HG02763 (cell line): Measurements from ENCODE around the gene MLN.

ENCODE experiments used
- ATAC-seq: cut with Tn5 transposase; IDR thresholded peaks from one replicate; pipeline ENCODE4 v1.9.1; 2021; ENCODE audit warnings: mild to moderate bottlenecking, moderate library complexity; ENCODE audit not compliant: unreplicated experiment

The MLN gene

GRCh38 chr6:33790379-33790778 is 13.4 kb downstream of the MLN start:
- no peak for ATAC-seq

- no peak for ATAC-seq
Measured at GRCh38 chr6:33789550-33789895, 14.3 kb downstream of the MLN start.

- ATAC-seq = peak; percentile 82
Measured at GRCh38 chr6:33788694-33789549, 14.9 kb downstream of the MLN start, which contains the start of gene LEMD2. TSS of gene LEMD2 (minus strand) at chr6:33789130. CDS start at chr6:33789116, 14 bp downstream.

- peak; percentile 33 for ATAC-seq
Measured at GRCh38 chr6:33787954-33788693, 15.7 kb downstream of the MLN start.

GRCh38 chr6:33787346-33787953 is 16.4 kb downstream of the MLN start:
- no peak for ATAC-seq

GRCh38 chr6:33786736-33787135 is 17.1 kb downstream of the MLN start:
- ATAC-seq = no peak

- ATAC-seq = no peak
Measured at GRCh38 chr6:33785778-33786177, 18.0 kb downstream of the MLN start.

GRCh38 chr6:33784787-33785186 is 19.0 kb downstream of the MLN start:
- ATAC-seq = no peak

- ATAC-seq = no peak
Measured at GRCh38 chr6:33783781-33784520, 19.9 kb downstream of the MLN start.

- ATAC-seq = no peak
Measured at GRCh38 chr6:33782561-33782960, 21.2 kb downstream of the MLN start.

GRCh38 chr6:33781131-33781975 is 22.4 kb downstream of the MLN start:
- no peak for ATAC-seq

GRCh38 chr6:33779895-33780294 is 23.9 kb downstream of the MLN start:
- ATAC-seq = no peak

GRCh38 chr6:33779290-33779689 is 24.5 kb downstream of the MLN start:
- no peak for ATAC-seq

- ATAC-seq = no peak
Measured at GRCh38 chr6:33778444-33779121, 25.2 kb downstream of the MLN start.

- no peak for ATAC-seq
Measured at GRCh38 chr6:33777398-33778388, 26.1 kb downstream of the MLN start.

- ATAC-seq = no peak
Measured at GRCh38 chr6:33776764-33777163, 27.0 kb downstream of the MLN start.

GRCh38 chr6:33776186-33776585 is 27.6 kb downstream of the MLN start:
- no peak for ATAC-seq

- ATAC-seq = no peak
Measured at GRCh38 chr6:33774774-33775173, 29.0 kb downstream of the MLN start.
